Measurements from ENCODE around the gene MAML3. TPM values are rescaled to one million over a fixed set of nuclear protein-coding genes. Genes with fewer than 3 reads are reported as not detected.

Gene MAML3
- total RNA-seq, 1 experiment from 2014 or later, result 0.89 TPM

- Mint-ChIP-seq H3K4me1 (ENCODE audit: insufficient read depth, unreplicated experiment) (peaks cover 23% of the 10 kb centered on the region), H3K36me3 (ENCODE audit: insufficient read depth, unreplicated experiment) (peaks cover 53% of the 10 kb centered on the region), H3K27me3 (ENCODE audit: insufficient read depth, unreplicated experiment) (no peaks in the 10 kb centered on the region), H3K9me3 (ENCODE audit: unreplicated experiment) (no peaks in the 10 kb centered on the region), H3K27ac (ENCODE audit: low read depth, unreplicated experiment) (peak overlapping the region; percentile 29), H3K4me3 (ENCODE audit: unreplicated experiment) (peak overlapping the region; percentile 22)
- DNase-seq (ENCODE audit: unreplicated experiment), result no peak
- CTCF ChIA-PET, result interaction anchor here (0.6 to 1.9 kb wide), 5 partner anchors 10 to 58 kb away, joined by 3 to 11 read pairs (median 5); no protein-coding TSS in a partner anchor
- BruUV-seq (replicated peaks), result no TSS peak
- POLR2A ChIA-PET, result interaction anchor here (0.6 to 2.8 kb wide), 4 partner anchors 16 to 471 kb away, joined by 3 to 17 read pairs (median 6); partner anchors contain the start of genes MAML3 and MGST2
- no peak for TF ChIP-seq CTCF (IDR thresholded peaks at IDR 0.05; ENCODE audit: unreplicated experiment)
- intact Hi-C loops (cut with micrococcal nuclease), result no loop called here
These were observed 471.7 kb downstream of the MAML3 start for GRCh38 chr4:139682309-139682708.

GRCh38 chr4:139676913-139677585 is 476.9 kb downstream of the MAML3 start:
- H3K36me3 Mint-ChIP-seq (ENCODE audit: insufficient read depth, unreplicated experiment), result peaks cover 41% of the 10 kb centered on the region
- H3K27ac Mint-ChIP-seq (ENCODE audit: low read depth, unreplicated experiment), result no peak overlapping the region
- no peaks in the 10 kb centered on the region for H3K27me3 Mint-ChIP-seq (ENCODE audit: insufficient read depth, unreplicated experiment)
- intact Hi-C loops (cut with micrococcal nuclease), result no loop called here
- peaks cover 16% of the 10 kb centered on the region for H3K4me1 Mint-ChIP-seq (ENCODE audit: insufficient read depth, unreplicated experiment)
- no peak for TF ChIP-seq CTCF (IDR thresholded peaks at IDR 0.05; ENCODE audit: unreplicated experiment)
- no peak overlapping the region for H3K4me3 Mint-ChIP-seq (ENCODE audit: unreplicated experiment)
- H3K9me3 Mint-ChIP-seq (ENCODE audit: unreplicated experiment), result no peaks in the 10 kb centered on the region
- no TSS peak for BruUV-seq (replicated peaks)
- POLR2A ChIA-PET, result interaction anchor here (0.7 kb wide), 1 partner anchor 60 kb away, joined by 3 read pairs; no protein-coding TSS in a partner anchor
- CTCF ChIA-PET, result interaction anchor here (0.7 to 0.8 kb wide), 2 partner anchors 25 to 29 kb away, joined by 3 to 5 read pairs; no protein-coding TSS in a partner anchor
- no peak for DNase-seq (ENCODE audit: unreplicated experiment)

GRCh38 chr4:139676365-139676764 is 477.6 kb downstream of the MAML3 start:
- Mint-ChIP-seq H3K36me3 (ENCODE audit: insufficient read depth, unreplicated experiment) (peaks cover 38% of the 10 kb centered on the region), H3K27ac (ENCODE audit: low read depth, unreplicated experiment) (no peak overlapping the region), H3K9me3 (ENCODE audit: unreplicated experiment) (no peaks in the 10 kb centered on the region), H3K4me1 (ENCODE audit: insufficient read depth, unreplicated experiment) (peaks cover 9% of the 10 kb centered on the region), H3K27me3 (ENCODE audit: insufficient read depth, unreplicated experiment) (no peaks in the 10 kb centered on the region), H3K4me3 (ENCODE audit: unreplicated experiment) (no peak overlapping the region)
- ChIA-PET POLR2A (interaction anchor here (0.7 kb wide), 1 partner anchor 61 kb away, joined by 3 read pairs; no protein-coding TSS in a partner anchor), CTCF (interaction anchor here (0.8 kb wide), 1 partner anchor 24 kb away, joined by 5 read pairs; no protein-coding TSS in a partner anchor)
- no peak for DNase-seq (ENCODE audit: unreplicated experiment)
- no TSS peak for BruUV-seq (replicated peaks)
- intact Hi-C loops (cut with micrococcal nuclease), result no loop called here
- TF ChIP-seq CTCF (IDR thresholded peaks at IDR 0.05; ENCODE audit: unreplicated experiment), result no peak

- Mint-ChIP-seq H3K27ac (ENCODE audit: low read depth, unreplicated experiment) (no peak overlapping the region), H3K4me1 (ENCODE audit: insufficient read depth, unreplicated experiment) (peaks cover 9% of the 10 kb centered on the region), H3K9me3 (ENCODE audit: unreplicated experiment) (no peaks in the 10 kb centered on the region), H3K36me3 (ENCODE audit: insufficient read depth, unreplicated experiment) (peaks cover 30% of the 10 kb centered on the region), H3K27me3 (ENCODE audit: insufficient read depth, unreplicated experiment) (no peaks in the 10 kb centered on the region), H3K4me3 (ENCODE audit: unreplicated experiment) (no peak overlapping the region)
- POLR2A ChIA-PET, result interaction anchor here (1.8 kb wide), 1 partner anchor 9 kb away, joined by 10 read pairs; no protein-coding TSS in a partner anchor
- intact Hi-C loops (cut with micrococcal nuclease), result no loop called here
- DNase-seq (ENCODE audit: unreplicated experiment), result peak; percentile 50
- BruUV-seq (replicated peaks), result no TSS peak
- CTCF ChIA-PET, result no interaction called here
- no peak for TF ChIP-seq CTCF (IDR thresholded peaks at IDR 0.05; ENCODE audit: unreplicated experiment)
These were observed 478.3 kb downstream of the MAML3 start for GRCh38 chr4:139675651-139676050.
